Activated naive CD4-positive, alpha-beta T cell treated with anti-CD3 and anti-CD28 coated beads, Interleukin-2, amount 50 U/mL, for 16 hours (primary cell): ENCODE results near the gene IFNL1.
"Not testable (repeated sequence)": the region's sequence is repeated elsewhere in the genome, so short reads cannot be mapped to it uniquely, and the experiment has no call there.

Experiments used
- DNase-seq: peaks from one replicate; pipeline ENCODE4 v3.0.0-alpha.2; 2020

Gene IFNL1

DNA sequence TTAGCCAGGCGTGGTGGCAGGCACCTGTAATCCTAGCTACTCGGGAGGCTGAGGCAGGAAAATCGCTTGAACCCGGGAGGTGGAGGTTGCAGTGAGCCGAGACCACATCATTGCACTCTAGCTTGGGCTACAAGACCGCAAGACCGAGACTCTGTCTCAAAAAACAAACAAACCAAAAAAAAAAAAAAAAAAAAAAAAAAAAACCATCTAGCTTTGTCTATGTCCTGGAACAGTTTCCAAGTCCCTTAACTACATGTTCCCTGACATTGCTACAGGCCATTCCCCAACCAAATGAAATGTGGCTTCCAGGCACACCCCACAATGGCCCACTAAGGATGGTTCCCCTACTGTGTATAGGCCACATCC lies 13.1 kb downstream of the IFNL1 start:
- not testable (repeated sequence) for DNase-seq

DNA sequence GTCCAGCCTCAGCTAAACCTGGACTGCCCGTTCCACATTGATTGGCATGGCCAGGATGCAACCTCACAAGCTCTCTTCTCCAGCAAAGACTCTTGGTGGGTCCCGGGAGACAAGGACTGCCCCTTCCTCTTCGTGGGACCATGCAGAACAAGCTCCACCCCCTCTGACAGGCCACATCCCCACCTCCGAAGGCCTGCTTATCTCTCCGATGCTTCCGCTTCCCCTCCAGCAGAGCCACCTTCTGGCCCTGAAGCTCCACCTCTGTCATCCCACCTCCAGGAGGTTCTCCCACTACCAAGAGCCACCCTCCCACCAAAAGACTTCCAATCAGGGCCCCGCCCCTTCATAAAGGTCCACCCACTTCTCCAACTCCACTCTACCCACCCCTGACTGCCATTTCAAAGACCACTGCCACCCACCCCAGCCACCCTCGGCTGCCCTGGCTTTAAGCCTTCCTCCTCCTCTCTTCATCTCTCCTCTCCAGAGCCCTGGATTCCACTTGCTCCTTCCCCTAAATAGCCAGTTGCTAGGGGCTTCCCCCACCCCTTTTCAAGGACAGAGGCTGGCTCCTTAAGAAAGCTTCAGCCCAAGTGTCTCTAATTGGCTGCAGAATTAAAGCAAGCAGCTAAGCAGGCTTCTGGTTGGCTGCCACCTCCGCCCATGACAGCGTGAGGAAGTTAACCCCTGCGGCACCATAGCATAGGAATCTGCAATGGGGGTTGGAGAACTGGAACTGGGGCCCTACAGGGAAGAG lies 14.5 kb downstream of the IFNL1 start:
- DNase-seq: no peak

DNA sequence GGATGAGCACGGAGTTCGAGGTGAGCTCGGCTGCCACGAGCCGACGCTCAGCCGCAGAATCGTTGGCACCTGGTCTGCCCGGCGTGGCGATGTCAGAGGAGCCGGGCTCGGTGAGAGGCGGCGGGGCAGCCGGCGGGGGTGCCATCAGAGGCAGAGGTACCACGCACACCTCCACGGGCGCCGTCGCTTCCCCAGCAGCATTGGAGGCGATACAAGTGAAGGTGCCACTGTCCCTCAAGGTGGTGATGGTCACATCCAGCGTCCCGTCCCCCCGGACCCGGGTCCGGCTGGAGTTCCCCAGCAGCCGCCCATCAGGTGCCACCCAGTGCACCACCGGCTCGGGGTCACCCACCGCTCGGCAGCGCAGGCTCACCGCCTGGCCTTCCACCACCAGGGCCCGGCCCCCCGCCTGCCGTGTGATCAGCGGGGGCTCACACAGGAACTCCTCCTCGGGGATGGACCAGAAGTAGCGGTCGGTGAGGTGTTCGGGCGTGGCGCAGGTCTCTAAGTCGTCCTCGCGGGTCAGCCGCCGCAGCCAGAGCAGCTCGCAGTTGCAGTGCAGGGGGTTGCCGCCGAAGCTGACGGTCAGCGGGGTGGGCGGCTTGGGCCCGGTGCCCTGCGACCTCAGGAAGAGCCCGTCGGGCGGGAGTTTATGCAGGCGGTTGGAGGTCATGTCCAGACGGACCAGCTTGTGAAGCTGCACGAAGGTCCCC lies 18.0 kb downstream of the IFNL1 start:
- DNase-seq: no peak

DNA sequence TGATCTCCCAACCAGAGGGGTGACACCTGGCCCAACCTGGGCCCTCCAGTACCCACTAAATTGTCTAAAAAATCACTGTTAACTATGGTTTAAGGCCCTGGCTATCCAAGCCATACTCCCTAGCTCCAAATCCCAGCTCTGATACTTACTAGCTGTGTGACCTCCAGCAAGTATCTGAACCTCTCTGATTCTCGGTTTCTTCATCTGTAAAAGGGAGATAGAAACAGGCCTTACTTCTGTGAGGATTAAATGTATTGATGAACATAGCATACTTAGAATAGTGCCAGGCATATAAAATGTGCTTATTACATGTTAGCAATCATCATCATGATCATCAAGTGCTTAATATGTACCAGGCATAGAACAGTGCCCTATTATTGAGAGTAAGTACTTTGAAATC lies 19.7 kb downstream of the IFNL1 start:
- no peak for DNase-seq

DNA sequence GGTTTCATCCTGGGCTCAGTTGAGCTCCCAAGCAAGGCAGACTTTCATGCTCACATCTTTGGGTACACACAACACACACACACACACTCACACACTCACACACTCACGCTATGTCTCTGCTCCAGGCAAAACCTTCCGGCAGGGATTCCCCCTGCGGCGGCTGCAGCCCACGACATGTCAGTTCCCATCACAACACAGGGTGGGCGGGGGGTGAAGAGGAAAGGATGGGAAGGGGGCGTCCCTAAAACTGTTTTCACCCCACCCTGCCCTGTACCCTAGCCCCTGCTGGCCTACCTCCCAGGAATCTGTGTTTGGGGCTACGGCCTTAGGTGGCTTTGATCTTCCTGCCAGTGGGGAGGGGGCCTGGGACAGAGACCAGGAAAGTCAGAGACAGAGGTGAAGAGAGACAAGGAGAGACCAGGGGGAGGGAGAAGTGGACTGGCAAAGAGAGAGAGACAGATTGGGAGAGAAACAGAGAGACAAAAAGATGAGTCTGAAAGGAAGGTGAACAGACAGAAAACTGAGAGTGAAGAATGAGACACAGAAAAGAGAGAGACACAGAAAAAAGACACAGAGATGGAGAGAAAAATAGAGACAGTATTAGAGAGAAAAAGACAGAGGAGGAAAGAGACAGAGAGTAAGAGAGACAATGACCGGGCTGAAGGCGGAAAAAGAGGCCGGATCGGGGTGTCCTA lies 20.6 kb downstream of the IFNL1 start:
- no peak for DNase-seq

DNA sequence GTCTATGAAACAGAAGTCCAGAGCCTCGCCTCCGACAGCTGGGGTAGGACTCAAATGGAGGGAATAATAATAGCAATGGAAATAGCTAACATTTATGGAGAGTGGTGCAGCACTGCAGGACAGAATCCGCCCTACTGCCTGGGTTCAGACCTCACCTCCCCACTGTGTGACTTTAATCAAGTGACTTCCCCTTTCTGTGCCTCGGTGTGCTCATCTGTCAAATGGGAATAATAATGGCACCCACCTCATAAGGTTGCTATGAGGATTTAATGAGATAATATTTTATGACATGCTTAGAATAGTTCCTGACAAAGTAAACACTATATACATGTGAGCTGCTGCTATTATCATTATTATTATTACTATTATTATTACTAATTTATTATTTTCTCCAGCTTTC lies 21.3 kb downstream of the IFNL1 start:
- no peak for DNase-seq

DNA sequence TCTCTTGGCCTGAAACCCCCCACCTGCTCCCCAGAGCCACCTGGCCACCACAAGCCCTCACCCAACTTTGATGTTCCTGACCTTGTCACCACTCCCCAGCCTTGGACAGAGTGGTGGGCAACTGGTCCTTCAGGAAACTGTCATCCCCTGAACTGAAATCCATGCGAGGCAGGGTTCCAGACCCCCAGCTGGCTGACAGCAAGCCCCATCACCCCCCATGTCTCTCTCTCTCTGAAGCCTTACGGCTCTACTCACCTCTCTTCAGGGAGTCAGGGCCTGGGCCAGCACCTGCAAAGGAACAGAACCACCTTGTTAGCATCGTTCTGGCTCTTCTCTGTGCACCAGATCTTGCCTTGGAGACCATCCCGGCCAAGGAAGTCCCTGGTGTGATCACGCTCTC lies 21.9 kb downstream of the IFNL1 start:
- DNase-seq: no peak

DNA sequence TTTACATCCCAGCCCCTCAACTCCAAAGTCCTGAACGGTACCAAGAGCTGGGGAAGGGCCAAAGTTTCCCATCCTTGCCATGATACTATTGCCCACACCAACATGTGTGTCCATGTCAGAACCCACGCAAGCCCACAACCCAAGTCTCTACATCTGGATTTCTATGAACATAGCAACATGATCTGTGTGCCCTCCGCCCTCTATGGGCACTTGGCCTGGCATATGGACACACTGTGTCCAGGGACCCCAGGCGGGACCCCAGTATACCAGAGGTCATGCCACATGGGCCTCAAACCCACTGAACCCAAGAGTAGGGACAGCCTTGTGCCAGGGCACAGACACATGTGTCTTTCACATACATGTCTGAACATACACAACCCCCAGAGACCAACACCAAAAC lies 22.5 kb downstream of the IFNL1 start:
- DNase-seq: no peak

DNA sequence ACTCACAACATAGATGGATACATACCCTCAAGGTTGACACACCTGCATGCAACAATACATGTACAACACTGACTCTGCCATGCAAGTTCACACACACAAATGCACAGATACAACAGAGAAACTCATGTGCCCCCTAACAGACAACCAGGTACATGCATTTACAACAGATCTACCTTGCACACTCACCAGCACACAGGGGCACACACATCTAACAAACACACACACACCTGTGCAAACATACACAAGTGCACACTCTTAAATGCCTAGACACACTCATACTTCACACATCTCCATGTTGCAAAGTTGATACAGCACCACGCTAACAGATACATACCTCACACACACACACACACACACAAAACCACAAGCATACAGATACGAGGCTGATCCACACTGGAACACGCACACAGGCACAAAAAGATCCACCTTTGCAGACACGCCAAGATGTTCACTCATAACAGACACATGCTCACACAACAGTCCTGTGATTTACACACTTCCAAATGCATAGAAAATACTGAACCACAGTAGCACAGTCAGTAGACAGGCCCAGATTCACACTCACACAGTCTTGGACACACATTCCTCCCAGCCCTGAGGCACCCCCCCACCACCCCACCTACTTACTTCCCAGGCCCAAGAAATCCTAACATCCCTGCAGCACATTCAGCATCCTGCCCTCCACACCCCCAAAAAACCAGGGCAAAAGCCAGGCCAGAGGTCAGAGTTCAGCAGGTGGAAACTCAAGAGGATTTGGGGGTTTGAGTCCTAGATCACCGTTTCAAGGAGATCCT lies 23.1 kb downstream of the IFNL1 start:
- no peak for DNase-seq

DNA sequence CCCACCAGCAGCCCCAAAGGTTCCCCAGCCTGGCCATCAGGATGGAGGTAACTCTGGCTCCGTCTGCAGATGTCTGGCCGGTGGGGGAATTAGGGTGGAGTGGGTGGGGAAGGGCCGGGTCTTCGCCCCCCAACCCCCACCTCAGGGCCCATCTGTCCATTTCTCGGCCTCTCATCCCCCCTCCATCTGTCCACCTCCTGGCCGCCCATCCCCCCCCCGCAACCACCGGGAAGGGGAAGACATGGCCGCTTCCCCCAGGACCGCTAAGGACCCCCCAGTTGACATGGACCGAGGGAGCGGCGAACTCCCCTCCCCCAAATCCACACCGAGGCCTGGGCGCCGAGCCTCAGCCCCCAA lies 23.7 kb downstream of the IFNL1 start:
- no peak for DNase-seq

DNA sequence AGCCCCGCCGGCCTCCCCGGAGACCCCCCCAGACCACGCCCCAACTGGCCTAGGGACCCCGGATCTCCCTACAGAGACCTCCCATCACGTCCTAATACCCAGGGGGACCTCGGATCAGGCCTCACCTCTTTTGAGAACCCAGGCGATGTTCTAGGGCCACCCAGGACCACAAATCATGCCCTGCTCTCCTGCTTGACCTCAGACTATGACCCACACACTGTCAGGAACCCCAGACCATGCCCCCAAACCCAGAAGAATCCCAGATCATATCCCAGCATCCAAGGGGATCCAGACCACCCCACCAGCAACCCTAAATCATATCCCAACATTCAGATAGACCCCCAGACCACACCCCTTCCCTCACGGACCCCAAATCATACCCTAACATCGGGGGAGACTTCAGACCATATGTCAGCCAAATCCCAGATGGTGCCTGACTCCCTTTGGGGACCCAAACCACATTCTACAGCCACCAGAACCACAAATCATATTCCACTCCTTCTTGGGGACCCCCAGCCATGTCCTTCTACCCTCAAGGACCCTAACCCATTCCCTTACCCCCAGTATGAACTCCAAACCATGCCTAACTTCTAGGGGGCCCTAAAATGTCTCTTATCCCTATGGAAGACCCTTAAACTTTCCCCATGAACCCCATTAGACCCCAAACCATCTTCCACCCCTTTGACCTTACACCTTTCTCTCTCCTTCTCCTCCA lies 25.1 kb downstream of the IFNL1 start:
- no peak for DNase-seq

DNA sequence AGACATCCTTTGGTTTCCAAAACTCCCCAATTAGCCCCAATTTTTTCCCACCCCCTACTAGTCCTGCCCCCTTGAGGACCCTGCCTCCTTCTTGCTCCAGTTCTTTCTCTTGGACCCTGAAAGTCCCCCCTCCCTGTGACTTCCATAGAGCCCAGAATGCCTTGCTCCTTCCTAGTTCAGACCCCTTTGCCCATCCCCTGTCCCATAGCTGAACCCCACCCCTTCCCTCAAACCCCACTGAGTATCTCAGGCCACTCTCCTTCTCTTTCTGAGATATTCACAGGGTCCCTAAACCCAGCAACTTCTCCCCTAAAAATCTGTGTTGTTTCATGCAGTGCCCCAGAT lies 25.6 kb downstream of the IFNL1 start:
- DNase-seq: no peak

DNA sequence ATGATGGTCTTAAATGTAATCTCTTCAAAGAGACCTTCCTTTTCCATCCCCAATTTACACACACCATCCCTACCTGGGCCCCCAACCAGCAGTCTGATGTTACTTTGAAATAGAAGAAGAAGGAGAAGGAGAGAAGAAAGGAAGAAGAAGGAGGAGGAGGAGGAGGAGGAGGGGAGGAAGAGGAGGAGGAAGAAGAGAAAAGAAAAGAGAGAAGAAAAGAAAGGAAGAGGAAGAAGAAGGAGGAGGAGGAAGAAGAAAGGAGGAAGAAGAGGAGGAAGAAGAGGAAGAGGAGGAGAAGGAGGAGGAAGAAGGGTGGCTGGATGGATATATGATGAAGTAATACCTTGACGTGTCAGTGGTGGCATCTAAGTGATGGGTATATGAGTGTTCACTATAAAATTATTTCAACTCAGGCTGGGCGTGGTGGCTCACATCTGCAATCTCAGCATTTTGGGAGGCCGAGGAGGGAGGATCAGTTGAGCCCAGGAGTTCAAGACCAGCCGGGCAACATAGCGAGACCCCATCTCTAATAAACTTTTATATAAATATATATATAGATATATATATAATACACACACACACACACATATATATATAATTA lies 28.1 kb downstream of the IFNL1 start:
- no peak for DNase-seq

DNA sequence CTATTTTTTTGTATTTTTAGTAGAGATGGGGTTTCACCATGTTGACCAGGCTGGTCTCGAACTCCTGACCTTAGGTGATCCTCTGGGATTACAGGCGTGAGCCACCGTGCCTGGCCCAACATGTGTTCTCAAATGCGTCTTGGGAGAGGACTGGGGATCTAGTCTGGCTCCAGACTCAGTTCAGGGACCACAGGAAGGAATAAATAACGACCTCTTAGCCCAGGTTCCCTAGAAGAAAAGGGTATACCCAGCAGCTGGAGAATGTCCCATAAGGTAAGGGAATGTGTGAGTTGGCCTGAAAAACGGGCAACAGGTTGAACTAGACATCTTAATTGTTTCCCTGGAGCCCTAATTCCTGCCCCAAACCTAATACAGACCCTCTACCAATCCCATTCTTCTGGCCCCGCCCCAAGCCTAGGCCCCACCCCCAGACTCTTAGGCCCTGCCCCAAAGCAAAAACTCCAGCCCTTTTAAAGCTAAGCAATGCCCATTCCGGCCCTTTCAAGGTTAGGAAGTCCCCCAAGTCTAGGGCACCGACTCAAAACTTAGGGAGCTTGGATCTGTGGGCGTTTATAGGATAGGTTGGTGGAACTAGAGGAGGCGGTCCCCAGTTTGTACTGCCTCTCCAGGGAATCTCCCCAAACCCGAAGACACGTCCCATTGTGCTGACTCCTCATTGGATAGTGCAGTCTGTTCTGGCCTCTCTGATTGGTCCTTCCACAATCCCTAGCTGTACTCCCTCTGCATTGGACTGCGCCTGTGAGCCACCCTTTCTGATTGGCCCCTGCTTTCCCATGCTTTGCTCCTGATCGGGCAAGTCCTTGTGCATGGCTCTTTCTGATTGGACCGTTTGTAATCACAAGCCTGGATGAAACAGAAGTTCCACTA lies 29.8 kb downstream of the IFNL1 start:
- DNase-seq: no peak

DNA sequence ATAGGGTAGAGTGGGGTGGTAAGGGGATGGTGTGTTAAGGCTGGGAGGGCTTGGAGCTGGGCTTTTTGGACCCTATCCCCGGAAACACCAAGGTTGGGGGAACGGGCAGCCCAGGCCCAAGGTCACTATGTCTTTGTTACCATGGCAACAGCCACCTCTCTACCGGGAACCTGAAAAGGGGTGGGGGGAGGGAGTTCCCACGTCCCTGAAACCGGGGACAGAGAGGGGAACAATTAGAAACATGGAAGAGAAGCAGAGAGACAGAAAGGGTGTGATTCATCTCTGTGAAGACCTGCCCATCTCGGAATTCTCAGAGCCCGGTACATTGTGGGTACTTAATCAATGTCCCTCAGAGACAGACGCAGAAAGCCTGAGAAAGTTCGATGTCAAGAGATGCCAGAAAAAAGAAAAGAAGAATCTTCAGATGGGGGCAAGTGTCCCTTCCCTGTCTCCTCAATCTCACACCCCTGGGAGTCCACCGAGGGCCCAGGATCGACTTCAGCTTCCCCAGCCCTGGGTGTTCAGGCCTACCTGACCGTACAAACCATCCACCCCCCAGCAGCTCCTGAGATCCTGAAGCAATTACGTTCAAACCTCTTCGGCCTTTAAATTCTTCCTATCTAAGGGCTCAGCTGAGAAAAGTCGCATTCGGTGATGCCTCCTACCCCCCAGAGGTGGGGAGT lies 31.3 kb downstream of the IFNL1 start:
- no peak for DNase-seq

DNA sequence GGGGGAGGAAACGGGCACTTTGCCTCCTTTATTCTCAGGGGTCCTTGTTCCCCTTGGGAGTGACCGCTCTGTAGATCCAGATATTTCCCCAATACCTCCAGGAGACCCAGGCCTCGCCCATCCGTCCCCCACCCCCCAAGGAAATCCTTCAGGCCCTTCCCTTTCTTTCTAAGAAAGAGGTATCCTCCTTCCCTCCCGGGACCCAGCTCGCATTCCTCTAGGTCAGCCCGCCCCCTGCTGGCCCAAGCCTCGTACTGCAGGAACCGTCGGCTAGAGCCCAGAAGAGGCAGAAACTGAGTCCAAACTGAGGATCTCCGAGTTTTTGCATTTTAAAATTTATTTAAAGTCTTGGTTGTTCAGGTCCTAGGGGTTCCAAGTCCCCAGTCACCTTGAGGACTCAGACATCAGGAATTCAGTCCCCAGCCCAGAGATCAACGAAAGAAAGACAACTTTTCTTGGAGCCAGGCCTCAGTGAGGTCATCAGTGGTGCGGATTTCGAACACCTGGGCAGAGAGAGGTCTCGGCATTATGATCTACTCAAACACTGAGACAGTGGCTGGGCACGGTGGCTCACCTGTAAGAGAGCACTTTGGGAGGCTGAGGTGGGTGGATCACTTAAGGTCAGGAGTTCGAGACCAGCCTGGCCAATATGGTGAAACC lies 32.0 kb downstream of the IFNL1 start:
- peak; percentile 83 for DNase-seq

DNA sequence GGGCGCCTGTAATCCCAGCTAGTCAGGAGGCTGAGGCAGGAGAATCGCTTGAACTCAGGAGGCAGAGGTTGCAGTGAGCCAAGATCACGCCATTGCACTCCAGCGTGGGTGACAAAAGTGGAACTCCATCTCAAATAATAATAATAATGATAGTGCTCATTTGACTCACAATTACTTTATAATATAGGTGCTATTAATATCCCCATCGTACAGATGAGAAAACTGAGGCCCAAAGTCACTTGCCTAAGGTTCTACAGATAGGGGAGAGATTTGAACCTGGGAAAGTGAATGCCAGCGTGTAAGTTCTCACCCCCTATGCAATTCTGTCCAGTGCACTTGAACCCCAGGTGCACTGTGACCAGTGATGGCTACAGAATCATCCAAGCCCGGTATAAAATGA lies 33.7 kb downstream of the IFNL1 start:
- no peak for DNase-seq

DNA sequence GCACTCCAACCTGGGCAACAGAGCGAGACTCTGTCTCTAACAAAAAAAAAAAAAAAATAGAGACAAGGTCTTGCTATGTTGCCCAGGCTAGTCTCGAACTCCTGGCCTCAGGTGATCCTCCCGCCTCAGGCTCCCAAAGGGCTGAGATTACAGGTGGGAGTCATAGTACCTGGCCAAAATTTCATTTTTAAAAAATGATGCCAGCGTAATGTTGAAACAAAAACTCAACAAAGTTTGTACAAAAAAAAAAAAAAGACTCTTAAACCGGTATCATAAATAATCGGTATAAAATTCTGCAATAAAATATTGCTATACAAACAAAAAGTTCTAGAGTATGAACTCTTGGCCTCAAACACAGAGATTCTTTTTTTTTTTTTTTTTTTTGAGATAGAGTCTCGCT lies 36.1 kb downstream of the IFNL1 start:
- DNase-seq: no peak

DNA sequence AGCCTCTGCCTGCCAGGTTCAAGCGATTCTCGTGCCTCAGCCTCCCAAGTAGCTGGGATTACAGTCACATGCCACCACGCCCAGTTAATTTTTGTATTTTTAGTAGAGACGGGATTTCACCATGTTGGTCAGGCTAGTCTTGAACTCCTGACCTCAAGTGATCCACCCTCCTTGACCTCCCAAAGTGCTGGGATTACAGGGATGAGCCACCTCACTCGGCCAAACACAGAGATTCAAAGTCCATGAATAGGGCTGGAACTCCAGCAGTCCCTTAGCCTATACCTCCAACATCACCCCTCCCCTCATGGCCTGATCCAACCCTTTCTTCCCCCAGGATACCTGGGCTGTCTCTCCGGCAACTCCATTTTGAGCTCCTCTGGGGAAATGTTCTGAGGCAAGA lies 36.5 kb downstream of the IFNL1 start:
- DNase-seq: not testable (repeated sequence)

DNA sequence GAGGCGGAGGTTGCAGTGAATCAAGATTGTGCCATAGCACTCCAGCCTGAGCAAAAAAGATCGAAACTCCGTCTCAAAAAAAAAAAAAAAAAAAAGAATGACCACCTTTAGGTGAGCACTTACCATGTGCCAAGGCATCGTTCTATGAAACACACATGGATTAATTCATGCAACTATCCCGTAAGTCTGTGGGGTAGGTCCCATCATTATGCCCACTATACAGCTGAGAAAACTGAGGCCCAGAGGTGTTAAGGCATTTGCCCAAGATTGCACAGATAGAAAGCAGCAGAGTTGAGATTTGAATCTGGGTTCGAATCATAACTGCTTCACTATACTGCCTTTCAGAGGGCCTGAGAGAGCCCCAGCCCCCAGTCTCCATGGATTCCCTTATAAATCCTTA lies 37.3 kb downstream of the IFNL1 start:
- DNase-seq: no peak
